SK-N-SH (cell line): ENCODE measurements around the gene DONSON. TPM values are rescaled to one million over a fixed set of nuclear protein-coding genes. Genes with fewer than 3 reads are reported as not detected.

Experiments used
- CTCF ChIA-PET: fragments of 300-600, 350-600 bp; formaldehyde crosslinking; extraction: SDS; loops from one replicate; lab custom pipeline; 2021; lab: Yijun Ruan, JAX
- POLR2A ChIA-PET: fragments of 350-600 bp; sonication (Branson Sonifier 250); formaldehyde crosslinking; extraction: SDS; loops from one replicate; lab custom pipeline; 2020; ENCODE audit warnings: antibody characterized with exemption, inconsistent platforms; lab: Yijun Ruan, JAX
- DNase-seq: peaks from one replicate; pipeline ENCODE4 v3.0.0; 2012
- H2AFZ ChIP-seq: fragments of 200-600 bp; sonication (generic); 2 replicates; pipeline ENCODE4 v1.8.1; 2016; ENCODE audit warnings: antibody characterized with exemption, mild to moderate bottlenecking, low read depth
- H3F3A ChIP-seq: fragments of 200-600 bp; sonication (generic); replicated peaks from 2 replicates; pipeline ENCODE3; 2016; ENCODE audit warnings: antibody characterized with exemption, mild to moderate bottlenecking; ENCODE audit not compliant: insufficient read depth
- H3K27ac ChIP-seq, 2 experiments: fragments of 200-500 bp in 1 of 2; fragments of 200-600 bp in 1 of 2; sonication (Bioruptor generic) in 1 of 2; sonication (generic), shearing (Covaris generic) in 1 of 2; 2 replicates each; pipeline versions ENCODE4 v1.5.1 to v1.6.1; 2014 to 2016; ENCODE audit warnings: low read depth in 2 of 2, inconsistent platforms in 1 of 2, low read length in 1 of 2, mild to moderate bottlenecking in 1 of 2, mixed read lengths in 1 of 2
- H3K27me3 ChIP-seq: fragments of 200-600 bp; sonication (generic), shearing (Covaris generic); 2 replicates; pipeline ENCODE4 v1.6.1; 2016; ENCODE audit warnings: mixed run types; ENCODE audit not compliant: insufficient read depth
- H3K36me3 ChIP-seq, 2 experiments: fragments of 200-500 bp in 1 of 2; fragments of 200-600 bp in 1 of 2; sonication (Bioruptor generic) in 1 of 2; sonication (generic) in 1 of 2; replicated peaks in 1 of 2; 2 replicates each; pipeline versions ENCODE3 to v1.5.1; 2014 to 2016; ENCODE audit warnings: low read length in 1 of 2, mild to moderate bottlenecking in 1 of 2; ENCODE audit not compliant: insufficient read depth in 2 of 2, control insufficient read depth in 1 of 2
- H3K4me1 ChIP-seq, 2 experiments: fragments of 200-500 bp in 1 of 2; fragments of 200-600 bp in 1 of 2; sonication (Bioruptor generic) in 1 of 2; sonication (generic), shearing (Covaris generic) in 1 of 2; 2 replicates each; pipeline versions ENCODE4 v1.5.1 to v1.6.1; 2014 to 2016; ENCODE audit warnings: low read depth in 1 of 2, low read length in 1 of 2, mixed run types in 1 of 2; ENCODE audit not compliant: insufficient read depth in 2 of 2, control insufficient read depth in 1 of 2
- H3K4me2 ChIP-seq: fragments of 200-600 bp; sonication (generic), shearing (Covaris generic); 2 replicates; pipeline ENCODE4 v1.6.1; 2017; ENCODE audit warnings: mixed run types
- H3K4me3 ChIP-seq, 2 experiments: fragments of 200-500 bp in 1 of 2; fragments of 200-600 bp in 1 of 2; sonication (Bioruptor generic) in 1 of 2; sonication (generic), shearing (Covaris generic) in 1 of 2; 2 replicates each; pipeline versions ENCODE4 v1.5.1 to v1.8.1; 2014 to 2016; ENCODE audit warnings: low read depth in 2 of 2, inconsistent platforms in 1 of 2, low read length in 1 of 2, mild to moderate bottlenecking in 1 of 2, mixed read lengths in 1 of 2, moderate library complexity in 1 of 2
- H3K79me2 ChIP-seq: fragments of 200-600 bp; sonication (generic); 2 replicates; pipeline ENCODE4 v1.8.1; 2017; ENCODE audit warnings: mild to moderate bottlenecking; ENCODE audit not compliant: insufficient read depth
- H3K9ac ChIP-seq: fragments of 200-600 bp; sonication (generic); 2 replicates; pipeline ENCODE4 v1.6.1; 2017; ENCODE audit warnings: mixed run types
- H3K9me2 ChIP-seq: fragments of 200-600 bp; sonication (generic); 2 replicates; pipeline ENCODE4 v1.6.1; 2017; ENCODE audit warnings: mixed run types
- H3K9me3 ChIP-seq: fragments of 200-600 bp; sonication (generic); 2 replicates; pipeline ENCODE4 v1.6.1; 2017; ENCODE audit warnings: mixed run types, mild to moderate bottlenecking, moderate library complexity
- H4K20me1 ChIP-seq: fragments of 200-600 bp; sonication (generic); 2 replicates; pipeline ENCODE4 v1.6.1; 2017; ENCODE audit warnings: mild to moderate bottlenecking, mixed run types; ENCODE audit not compliant: insufficient read depth
- CTCF ChIP-seq: fragments of 200-600 bp; sonication (generic); IDR thresholded peaks from 2 replicates; pipeline ENCODE4 v1.6.1; 2017; ENCODE audit warnings: antibody characterized with exemption, mild to moderate bottlenecking, moderate library complexity
- ELF1 ChIP-seq: IDR thresholded peaks from 2 replicates; pipeline ENCODE4 v1.4.0; 2012
- EP300 ChIP-seq, 2 experiments: IDR thresholded peaks; 2 replicates each; pipeline versions ENCODE4 v1.4.0 to v1.6.1; 2012; ENCODE audit warnings: borderline replicate concordance in 1 of 2, low read depth in 1 of 2, low read length in 1 of 2
- EZH2phosphoT487 ChIP-seq: fragments of 200-600 bp; sonication (generic); IDR thresholded peaks from 2 replicates; pipeline ENCODE4 v1.6.1; 2017; ENCODE audit warnings: low read depth, mixed run types, mild to moderate bottlenecking, antibody characterized with exemption, moderate library complexity, borderline replicate concordance
- FOXM1 ChIP-seq: IDR thresholded peaks from 2 replicates; pipeline ENCODE4 v1.4.0; 2012; ENCODE audit warnings: low read depth, mild to moderate bottlenecking
- GABPA ChIP-seq: IDR thresholded peaks from 2 replicates; pipeline ENCODE4 v1.4.0; 2012; ENCODE audit warnings: low read depth, mild to moderate bottlenecking
- MEF2A ChIP-seq: IDR thresholded peaks from 2 replicates; pipeline ENCODE4 v1.4.0; 2012; ENCODE audit warnings: low read depth, borderline replicate concordance
- NRF1 ChIP-seq: IDR thresholded peaks from 2 replicates; pipeline ENCODE4 v1.6.1; 2012; ENCODE audit warnings: low read depth, mild to moderate bottlenecking, low read length
- PBX3 ChIP-seq: IDR thresholded peaks from 2 replicates; pipeline ENCODE4; 2012
- RAD21 ChIP-seq: IDR thresholded peaks from 2 replicates; pipeline ENCODE4 v1.6.1; 2012; ENCODE audit warnings: mild to moderate bottlenecking, low read length
- REST ChIP-seq: IDR thresholded peaks from 2 replicates; pipeline ENCODE4 v1.6.1; 2012; ENCODE audit warnings: mild to moderate bottlenecking, low read depth, low read length, moderate library complexity
- RFX5 ChIP-seq: IDR thresholded peaks from 2 replicates; pipeline ENCODE4 v1.6.1; 2012; ENCODE audit warnings: mild to moderate bottlenecking, improper control_type of control experiment, low read length
- SIN3A ChIP-seq: IDR thresholded peaks from 2 replicates; pipeline ENCODE4 v1.6.1; 2012; ENCODE audit warnings: low read depth, mild to moderate bottlenecking, low read length, moderate library complexity, borderline replicate concordance
- TAF1 ChIP-seq: IDR thresholded peaks from 2 replicates; pipeline ENCODE4 v1.6.1; 2012; ENCODE audit warnings: low read depth, mild to moderate bottlenecking, low read length, moderate library complexity, borderline replicate concordance
- TEAD4 ChIP-seq: IDR thresholded peaks from 2 replicates; pipeline ENCODE4 v1.4.0; 2012; ENCODE audit warnings: mild to moderate bottlenecking, borderline replicate concordance; ENCODE audit not compliant: insufficient read depth
- USF2 ChIP-seq: fragments of 150-350 bp; IDR thresholded peaks from 2 replicates; pipeline ENCODE4 v1.6.1; 2017; ENCODE audit warnings: antibody characterized with exemption, low read length, low read depth, borderline replicate concordance
- YY1 ChIP-seq: IDR thresholded peaks from 2 replicates; pipeline ENCODE4 v1.4.0; 2012; ENCODE audit warnings: low read depth, mild to moderate bottlenecking
- WGBS: methylation state at CpG from one replicate; pipeline ENCODE4 v1.1.6; 2017; ENCODE audit warnings: low lambda C conversion rate; 5-methylcytosine and 5-hydroxymethylcytosine counted together
- polyA plus RNA-seq, 3 experiments: library from polyadenylated mRNA; depleted of rRNA; stranded (reverse); fragments of >200 nt; gene quantifications; 2 replicates each; pipeline ENCODE4 v1.2.3, GENCODE V29; 2012

Gene DONSON
- polyA plus RNA-seq, 1 of the 3 experiments (the other 2 are of a cell fraction) = 17.3 TPM

GRCh38 chr21:33619726-33620125 lies 31.2 kb upstream of the DONSON start:
- 88% methylated on average over 4 of the region's 4 CpGs for WGBS
- TF ChIP-seq MEF2A = no peak
- TF ChIP-seq CTCF = no peak
- no peak for TF ChIP-seq USF2
- TF ChIP-seq GABPA = no peak
- TF ChIP-seq ELF1 = no peak
- no peak for TF ChIP-seq EP300 (IDR thresholded peaks at IDR 0.05; ENCODE audit: borderline replicate concordance in 1 of 2, low read depth in 1 of 2, low read length in 1 of 2)
- TF ChIP-seq SIN3A = no peak
- TF ChIP-seq NRF1 = no peak
- TF ChIP-seq RFX5 = no peak
- POLR2A ChIA-PET = no interaction called here

GRCh38 chr21:33618407-33618806 lies 29.9 kb upstream of the DONSON start:
- Histone ChIP-seq H3K27me3 (no peaks in the 10 kb centered on the region), H3F3A (no peaks in the 10 kb centered on the region), H3K9me3 (no peaks in the 10 kb centered on the region), H3K4me2 (no peak overlapping the region), H3K79me2 (peaks cover under 1% of the 10 kb centered on the region; the same call in 1 of the 2 replicates), H3K36me3 (peaks cover 24 to 45% of the 10 kb centered on the region in 2 experiments), H2AFZ (no peak overlapping the region), H3K9me2 (no peaks in the 10 kb centered on the region), H3K4me3 (no peak overlapping the region), H3K9ac (no peak overlapping the region), H4K20me1 (no peaks in the 10 kb centered on the region), H3K27ac (no peak overlapping the region), H3K4me1 (no peaks in the 10 kb centered on the region)
- DNase-seq = no peak
- ChIA-PET POLR2A (no interaction called here), CTCF (interaction anchor here (2.6 kb wide), 1 partner anchor 13 kb away, joined by 9 read pairs; no protein-coding TSS in a partner anchor)
- WGBS = 98% methylated on average over 2 of the region's 2 CpGs
- no peak for TF ChIP-seq RFX5
- no peak for TF ChIP-seq PBX3
- no peak for TF ChIP-seq CTCF
- TF ChIP-seq GABPA = no peak
- TF ChIP-seq REST = no peak
- no peak for TF ChIP-seq YY1
- TF ChIP-seq FOXM1 = no peak
- TF ChIP-seq SIN3A = no peak
- no peak for TF ChIP-seq RAD21
- no peak for TF ChIP-seq TAF1
- TF ChIP-seq EZH2phosphoT487 = no peak
- TF ChIP-seq TEAD4 = no peak
- TF ChIP-seq MEF2A = no peak

More at GRCh38 chr21:33619726-33620125, 31.2 kb upstream of the DONSON start:
- Histone ChIP-seq H3K27me3 (no peaks in the 10 kb centered on the region), H3K4me2 (no peak overlapping the region), H3K9me2 (no peaks in the 10 kb centered on the region), H3K79me2 (peaks cover 10% of the 10 kb centered on the region), H3K9me3 (no peaks in the 10 kb centered on the region), H3K9ac (no peak overlapping the region), H3F3A (no peaks in the 10 kb centered on the region), H2AFZ (no peak overlapping the region), H3K36me3 (peaks cover 32 to 49% of the 10 kb centered on the region in 2 experiments), H3K27ac (no peak overlapping the region), H3K4me1 (no peaks in the 10 kb centered on the region), H4K20me1 (no peaks in the 10 kb centered on the region), H3K4me3 (no peak overlapping the region)
- DNase-seq = no peak
- CTCF ChIA-PET = interaction anchor here (2.6 kb wide), 1 partner anchor 14 kb away, joined by 9 read pairs; no protein-coding TSS in a partner anchor
